Fibroblast of lung (primary cell): Measurements from ENCODE around the gene MT1B. TPM values are rescaled to one million over a fixed set of nuclear protein-coding genes. Genes with fewer than 3 reads are reported as not detected.
A peak's percentile ranks its signal among the peaks of the same experiment; 100 is the strongest.

Experiments used
- DNase-seq, 2 donors: peaks; one replicate each; pipeline versions ENCODE4 v3.0.0 to v3.0.0-alpha.2; 2010; ENCODE audit warnings: low read depth in 2 of 2
- H2AFZ ChIP-seq: 2 replicates; pipeline ENCODE4 v1.5.1; 2012; ENCODE audit warnings: low read length, control low read depth, inconsistent platforms
- H3K27ac ChIP-seq: 2 replicates; pipeline ENCODE4 v1.5.1; 2011; ENCODE audit warnings: low read length, control low read depth; ENCODE audit not compliant: insufficient read depth
- H3K27me3 ChIP-seq: 2 replicates; pipeline ENCODE4 v1.5.1; 2011; ENCODE audit warnings: mild to moderate bottlenecking, low read length; ENCODE audit not compliant: control insufficient read depth, insufficient read depth
- H3K36me3 ChIP-seq: 2 replicates; pipeline ENCODE4 v1.5.1; 2011; ENCODE audit warnings: low read length; ENCODE audit not compliant: control insufficient read depth, insufficient read depth
- H3K4me1 ChIP-seq: 2 replicates; pipeline ENCODE4 v1.5.1; 2011; ENCODE audit warnings: low read length; ENCODE audit not compliant: control insufficient read depth, insufficient read depth; ENCODE audit errors: extremely low read depth
- H3K4me2 ChIP-seq: 2 replicates; pipeline ENCODE4 v1.5.1; 2011; ENCODE audit warnings: low read length, control low read depth; ENCODE audit not compliant: insufficient read depth; ENCODE audit errors: extremely low read depth
- H3K4me3 ChIP-seq, 4 experiments: fragments of 200-600 bp in 1 of 4; sonication (generic) in 1 of 4; replicated peaks in 1 of 4; 2 replicates each; pipeline ENCODE4 v1.5.1; 2011 to 2016; ENCODE audit warnings: low read length in 4 of 4, low read depth in 3 of 4, mild to moderate bottlenecking in 3 of 4, control low read depth in 2 of 4, inconsistent platforms in 1 of 4, mixed read lengths in 1 of 4; ENCODE audit not compliant: insufficient read depth in 1 of 4; ENCODE audit errors: control extremely low read depth in 1 of 4
- H3K79me2 ChIP-seq: 2 replicates; pipeline ENCODE4 v1.5.1; 2012; ENCODE audit warnings: mild to moderate bottlenecking, low read length, inconsistent platforms; ENCODE audit not compliant: control insufficient read depth, insufficient read depth
- H3K9ac ChIP-seq: 2 replicates; pipeline ENCODE4 v1.5.1; 2011; ENCODE audit warnings: mild to moderate bottlenecking, low read length, control low read depth; ENCODE audit not compliant: insufficient read depth
- H3K9me3 ChIP-seq: 2 replicates; pipeline ENCODE4 v1.5.1; 2012; ENCODE audit warnings: low read depth, low read length; ENCODE audit not compliant: control insufficient read depth, insufficient read depth
- H4K20me1 ChIP-seq: 2 replicates; pipeline ENCODE4 v1.5.1; 2011; ENCODE audit warnings: low read length; ENCODE audit not compliant: control insufficient read depth, insufficient read depth; ENCODE audit errors: extremely low read depth
- EZH2 ChIP-seq: IDR thresholded peaks from 2 replicates; pipeline ENCODE4 v1.5.1; 2012; ENCODE audit warnings: low read length, control low read depth, mild to moderate bottlenecking; ENCODE audit errors: missing control alignments
- polyA plus RNA-seq, 2 donors: library from polyadenylated mRNA; depleted of rRNA in 1 of 2; stranded (reverse) in 1 of 2; unstranded in 1 of 2; fragments of >200 nt; gene quantifications; 2 replicates each; pipeline ENCODE4 v1.2.1, GENCODE V29; 2011 to 2012; ENCODE audit warnings: missing spikeins in 1 of 2
- total RNA-seq: library from RNA; depleted of rRNA; stranded (reverse); fragments of >200 nt; gene quantifications from 2 replicates; pipeline ENCODE4 v1.2.1, GENCODE V29; 2014
- TF ChIP-seq, protein P1 (sequence below), 2 donors: IDR thresholded peaks in 1 of 2; conservative IDR thresholded peaks in 1 of 2; 1 replicate in 1 of 2; 2 replicates in 1 of 2; pipeline ENCODE4 v1.5.1; 2011 to 2012; ENCODE audit warnings: low read length in 2 of 2, control low read depth in 1 of 2, inconsistent platforms in 1 of 2, low read depth in 1 of 2, mild to moderate bottlenecking in 1 of 2

The MT1B gene
- total and polyA plus RNA-seq, 2 donors (not counting 1 experiment from before 2014, with no cell fraction given), result not detected

GRCh38 chr16:56632848-56633365, 18.8 kb upstream of the MT1B start:
- Histone ChIP-seq H3K4me2 (peak overlapping the region; percentile 77), H4K20me1 (no peaks in the 10 kb centered on the region), H3K4me1 (peaks cover 2% of the 10 kb centered on the region), H3K9me3 (no peaks in the 10 kb centered on the region), H3K36me3 (no peaks in the 10 kb centered on the region), H3K79me2 (no peaks in the 10 kb centered on the region), H3K4me3 (peak overlapping the region; percentile 32 to 58 (median 41)), H2AFZ (peak overlapping the region; percentile 91), H3K27me3 (peaks cover 3% of the 10 kb centered on the region), H3K9ac (peak overlapping the region; percentile 26), H3K27ac (no peak overlapping the region)
- DNase-seq, result no peak
- no peak for TF ChIP-seq EZH2
- TF ChIP-seq, protein P1, sequence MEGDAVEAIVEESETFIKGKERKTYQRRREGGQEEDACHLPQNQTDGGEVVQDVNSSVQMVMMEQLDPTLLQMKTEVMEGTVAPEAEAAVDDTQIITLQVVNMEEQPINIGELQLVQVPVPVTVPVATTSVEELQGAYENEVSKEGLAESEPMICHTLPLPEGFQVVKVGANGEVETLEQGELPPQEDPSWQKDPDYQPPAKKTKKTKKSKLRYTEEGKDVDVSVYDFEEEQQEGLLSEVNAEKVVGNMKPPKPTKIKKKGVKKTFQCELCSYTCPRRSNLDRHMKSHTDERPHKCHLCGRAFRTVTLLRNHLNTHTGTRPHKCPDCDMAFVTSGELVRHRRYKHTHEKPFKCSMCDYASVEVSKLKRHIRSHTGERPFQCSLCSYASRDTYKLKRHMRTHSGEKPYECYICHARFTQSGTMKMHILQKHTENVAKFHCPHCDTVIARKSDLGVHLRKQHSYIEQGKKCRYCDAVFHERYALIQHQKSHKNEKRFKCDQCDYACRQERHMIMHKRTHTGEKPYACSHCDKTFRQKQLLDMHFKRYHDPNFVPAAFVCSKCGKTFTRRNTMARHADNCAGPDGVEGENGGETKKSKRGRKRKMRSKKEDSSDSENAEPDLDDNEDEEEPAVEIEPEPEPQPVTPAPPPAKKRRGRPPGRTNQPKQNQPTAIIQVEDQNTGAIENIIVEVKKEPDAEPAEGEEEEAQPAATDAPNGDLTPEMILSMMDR (conservative IDR thresholded peaks at IDR 0.05 in 1 of 2, IDR thresholded peaks at IDR 0.05 in 1 of 2; ENCODE audit: low read depth in 1 of 2, low read length in 2 of 2), result no peak

DNA sequence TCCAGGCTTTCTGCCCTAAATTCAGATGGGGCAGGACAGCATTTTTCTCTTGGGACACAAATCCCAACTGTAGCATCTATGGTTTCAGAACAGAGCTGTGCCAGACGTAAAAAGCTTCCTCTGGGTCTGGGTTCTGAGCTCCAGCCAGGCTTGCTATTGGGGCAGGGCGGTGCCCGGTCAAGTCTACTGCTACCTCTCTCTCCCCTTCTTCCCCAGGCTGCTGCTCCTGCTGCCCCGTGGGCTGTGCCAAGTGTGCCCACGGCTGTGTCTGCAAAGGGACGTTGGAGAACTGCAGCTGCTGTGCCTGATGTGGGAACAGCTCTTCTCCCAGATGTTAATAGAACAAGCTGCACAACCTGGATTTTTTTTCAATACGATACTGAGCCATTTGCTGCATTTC, 18.2 kb upstream of the MT1B start:
- Histone ChIP-seq H3K36me3 (no peaks in the 10 kb centered on the region), H3K79me2 (no peaks in the 10 kb centered on the region), H3K4me3 (no peak overlapping the region), H3K4me2 (no peak overlapping the region), H4K20me1 (no peaks in the 10 kb centered on the region), H3K27ac (no peak overlapping the region), H2AFZ (no peak overlapping the region), H3K9me3 (no peaks in the 10 kb centered on the region), H3K4me1 (peaks cover 2% of the 10 kb centered on the region), H3K27me3 (peaks cover 5% of the 10 kb centered on the region), H3K9ac (no peak overlapping the region)
- no peak for TF ChIP-seq EZH2
- TF ChIP-seq, protein P1 (conservative IDR thresholded peaks at IDR 0.05 in 1 of 2, IDR thresholded peaks at IDR 0.05 in 1 of 2; ENCODE audit: low read depth in 1 of 2, low read length in 2 of 2), result no peak
- DNase-seq, result no peak

- Histone ChIP-seq H3K4me3 (peak overlapping the region in 1 of 4 experiments; percentile 16), H3K4me2 (peak overlapping the region; percentile 35), H3K9ac (no peak overlapping the region), H3K36me3 (no peaks in the 10 kb centered on the region), H3K27ac (no peak overlapping the region), H2AFZ (no peak overlapping the region), H3K79me2 (no peaks in the 10 kb centered on the region), H3K9me3 (no peaks in the 10 kb centered on the region), H3K27me3 (peaks cover 5% of the 10 kb centered on the region), H4K20me1 (no peaks in the 10 kb centered on the region), H3K4me1 (peaks cover 2% of the 10 kb centered on the region)
- DNase-seq, result no peak
- TF ChIP-seq, protein P1 (conservative IDR thresholded peaks at IDR 0.05 in 1 of 2, IDR thresholded peaks at IDR 0.05 in 1 of 2; ENCODE audit: low read depth in 1 of 2, low read length in 2 of 2), result no peak
- no peak for TF ChIP-seq EZH2
Observed at GRCh38 chr16:56634715-56635440, 16.8 kb upstream of the MT1B start.
